A673 (cell line): Measurements from ENCODE around the gene RGS8. TPM values are rescaled to one million over a fixed set of nuclear protein-coding genes. Genes with fewer than 3 reads are reported as not detected.
A peak's percentile ranks its signal among the peaks of the same experiment; 100 is the strongest.

Experiments
- BruUV-seq: library from RNA; stranded (reverse); fragments of 400-500 nt; replicated peaks from 2 replicates; lab custom pipeline; 2021; lab: Mats Ljungman, UMichigan
- CTCF ChIA-PET: fragments of 300-600 bp; sonication (Branson Sonifier 250); formaldehyde crosslinking; loops from one replicate; lab custom pipeline; 2022; ENCODE audit warnings: antibody characterized with exemption; lab: Charles Lee
- POLR2A ChIA-PET: fragments of 300-600 bp; sonication (Branson Sonifier 250); formaldehyde crosslinking; loops from one replicate; lab custom pipeline; 2022; ENCODE audit warnings: antibody characterized with exemption; ENCODE audit not compliant: low non-redundant PET; lab: Charles Lee
- DNase-seq: peaks from one replicate; pipeline ENCODE4 v3.0.0-alpha.2; 2015; ENCODE audit warnings: low spot score
- H3K27ac ChIP-seq: fragments of 200-600 bp; sonication (generic); 2 replicates; pipeline ENCODE4 v1.5.1; 2016; ENCODE audit warnings: mixed run types, low read depth, mild to moderate bottlenecking, mixed read lengths, antibody characterized with exemption, low read length; ENCODE audit not compliant: poor library complexity, severe bottlenecking
- H3K27me3 ChIP-seq: fragments of 200-600 bp; sonication (generic); replicated peaks from 2 replicates; pipeline ENCODE4 v1.6.1; 2017; ENCODE audit warnings: mixed run types, low read depth, mild to moderate bottlenecking, mixed read lengths, antibody characterized with exemption, low read length; ENCODE audit not compliant: insufficient read depth, poor library complexity
- H3K36me3 ChIP-seq: fragments of 200-600 bp; sonication (generic); 2 replicates; pipeline ENCODE4 v1.6.1; 2016; ENCODE audit warnings: mixed run types, mild to moderate bottlenecking, mixed read lengths, antibody characterized with exemption, low read length; ENCODE audit not compliant: insufficient read depth, poor library complexity, severe bottlenecking
- H3K4me1 ChIP-seq: fragments of 200-600 bp; sonication (generic); 2 replicates; pipeline ENCODE4 v1.6.1; 2017; ENCODE audit warnings: mixed run types, mild to moderate bottlenecking, mixed read lengths, antibody characterized with exemption, low read length; ENCODE audit not compliant: insufficient read depth, poor library complexity, severe bottlenecking
- H3K4me3 ChIP-seq: fragments of 200-600 bp; sonication (generic); 2 replicates; pipeline ENCODE4 v1.5.1; 2016; ENCODE audit warnings: low read depth, mixed run types, mild to moderate bottlenecking, mixed read lengths, low read length; ENCODE audit not compliant: poor library complexity, severe bottlenecking
- H3K9me3 ChIP-seq: fragments of 200-600 bp; sonication (generic); 2 replicates; pipeline ENCODE4 v1.6.1; 2016; ENCODE audit warnings: mixed run types, low read depth, mild to moderate bottlenecking, mixed read lengths, antibody characterized with exemption, low read length; ENCODE audit not compliant: poor library complexity, severe bottlenecking
- CTCF ChIP-seq: fragments of 300-800, 200-600 bp; sonication (generic); conservative IDR thresholded peaks from 2 replicates; pipeline ENCODE4 v1.5.1; 2017; ENCODE audit warnings: low read depth, mild to moderate bottlenecking, antibody characterized with exemption, low read length, moderate library complexity, mixed read lengths
- EZH2 ChIP-seq: fragments of 200-600 bp; sonication (generic); IDR thresholded peaks from 2 replicates; pipeline ENCODE4 v1.6.1; 2017; ENCODE audit warnings: borderline replicate concordance, low read depth, mild to moderate bottlenecking, mixed read lengths, antibody characterized with exemption, low read length; ENCODE audit not compliant: poor library complexity, severe bottlenecking
- intact Hi-C: fragments of 100-400 bp; cut with micrococcal nuclease; formaldehyde crosslinking; loops from one replicate; pipeline ENCODE4 v1.10.0; 2022; ENCODE audit not compliant: unreplicated experiment
- total RNA-seq: library from RNA; stranded (reverse); gene quantifications from 2 replicates; pipeline ENCODE4 v1.2.3, GENCODE V29; 2021

The RGS8 gene
- total RNA-seq, 1 experiment from 2014 or later: not detected

DNA sequence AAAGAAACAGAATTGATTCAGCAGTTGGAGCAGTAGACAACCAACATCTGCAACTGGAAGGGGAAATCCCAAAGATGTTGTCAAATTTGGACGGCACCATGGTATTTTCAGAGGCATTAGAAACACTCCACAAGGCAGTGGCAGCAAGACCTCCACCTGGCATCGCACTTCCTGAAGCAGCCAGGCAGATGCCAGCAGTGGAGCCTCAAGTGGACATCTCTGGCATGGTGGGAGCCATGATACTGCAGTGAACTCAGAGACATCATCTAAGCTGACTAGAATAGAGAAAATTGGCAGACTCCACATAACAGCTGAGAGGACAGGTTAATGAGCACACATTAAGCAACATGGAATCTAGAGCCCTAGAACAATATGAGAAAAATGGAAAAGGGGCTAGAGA lies 33.9 kb upstream of the RGS8 start:
- intact Hi-C loops: no loop called here
- CTCF ChIA-PET: no interaction called here

DNA sequence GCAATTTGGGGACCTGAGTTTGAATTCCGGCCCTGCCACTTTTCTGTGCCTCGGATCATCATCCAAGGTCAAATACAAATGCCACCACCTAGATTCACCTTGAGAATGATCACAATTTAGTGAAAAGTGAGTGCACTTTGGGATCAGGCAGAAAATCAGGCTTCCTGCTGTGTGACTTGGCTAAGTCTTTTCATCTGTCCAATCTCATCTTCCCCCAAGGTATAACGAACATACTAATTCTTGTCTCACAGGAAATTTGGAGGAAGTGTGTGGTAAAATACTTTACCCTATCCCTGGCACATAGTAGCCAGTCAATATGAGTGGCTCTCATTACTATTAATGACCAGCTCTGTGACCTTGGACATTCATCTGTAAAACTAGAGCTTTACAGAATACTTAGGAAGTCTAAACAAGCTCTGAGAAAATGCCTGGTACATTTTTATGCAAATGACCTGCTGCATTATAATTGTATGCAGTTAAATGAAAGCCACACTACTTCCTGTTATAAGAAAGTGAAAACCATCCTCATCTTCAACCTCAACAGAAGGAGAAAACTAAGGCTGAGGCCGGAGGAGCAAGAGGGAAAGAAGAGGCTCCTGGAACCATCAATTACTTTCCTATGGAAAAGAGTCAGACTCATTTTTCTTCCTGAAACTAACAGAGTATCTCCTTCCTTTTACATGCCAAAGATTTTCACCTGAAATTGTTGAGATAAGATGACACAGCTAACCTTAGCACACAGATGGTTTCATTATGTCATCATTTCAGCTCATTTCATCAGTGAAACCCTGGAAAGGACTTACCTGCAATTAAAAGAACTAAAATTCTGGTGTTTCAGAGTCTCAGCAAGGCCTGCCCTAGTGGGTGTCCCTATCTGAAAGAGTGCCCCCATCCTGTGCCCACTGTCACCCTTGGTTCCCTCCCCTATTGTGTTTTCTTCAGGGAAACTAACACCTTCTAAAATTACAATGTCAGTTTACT lies 32.6 kb upstream of the RGS8 start:
- TF ChIP-seq EZH2 (no peak), CTCF (no peak)
- Histone ChIP-seq H3K9me3 (no peaks in the 10 kb centered on the region), H3K27ac (no peak overlapping the region), H3K27me3 (no peaks in the 10 kb centered on the region), H3K36me3 (no peaks in the 10 kb centered on the region), H3K4me3 (no peak overlapping the region), H3K4me1 (peaks cover 5% of the 10 kb centered on the region)
- POLR2A ChIA-PET: interaction anchor here (0.5 kb wide), 1 partner anchor 405 kb away, joined by 13 read pairs; no protein-coding TSS in a partner anchor
- CTCF ChIA-PET: no interaction called here
- intact Hi-C loops: no loop called here
- BruUV-seq: no TSS peak
- DNase-seq: no peak

More for the DNA sequence above, 33.9 kb upstream of the RGS8 start:
- no TSS peak for BruUV-seq
- H3K4me1 ChIP-seq: peaks cover 5% of the 10 kb centered on the region
- TF ChIP-seq EZH2 (no peak), CTCF (0 out of 2 replicates have a peak, but pooled peaks have one; percentile 14)
- no peaks in the 10 kb centered on the region for H3K27me3 ChIP-seq
- H3K36me3 ChIP-seq: no peaks in the 10 kb centered on the region
- H3K27ac ChIP-seq: no peak overlapping the region
- no peak overlapping the region for H3K4me3 ChIP-seq
- POLR2A ChIA-PET: interaction anchor here (0.5 kb wide), 1 partner anchor 1613 kb away, joined by 6 read pairs; no protein-coding TSS in a partner anchor
- H3K9me3 ChIP-seq: no peaks in the 10 kb centered on the region
- DNase-seq: no peak

GRCh38 chr1:182715531-182715930 lies 31.1 kb upstream of the RGS8 start:
- ChIA-PET CTCF (no interaction called here), POLR2A (no interaction called here)
- Histone ChIP-seq H3K27ac (no peak overlapping the region), H3K9me3 (no peaks in the 10 kb centered on the region), H3K36me3 (no peaks in the 10 kb centered on the region), H3K4me3 (no peak overlapping the region), H3K4me1 (peaks cover 5% of the 10 kb centered on the region), H3K27me3 (no peaks in the 10 kb centered on the region)
- intact Hi-C loops: no loop called here
- DNase-seq: no peak
- no TSS peak for BruUV-seq
- TF ChIP-seq EZH2 (no peak), CTCF (no peak)
